Ovary (tissue), 9 donors: ENCODE data around the gene ASB8. TPM values are rescaled to one million over a fixed set of nuclear protein-coding genes. Genes with fewer than 3 reads are reported as not detected.

Experiments
- DNase-seq, 5 donors: peaks; one replicate each; pipeline ENCODE4 v3.0.0-alpha.2; 2019 to 2020
- H3K27ac ChIP-seq, 2 donors: fragments of 200-600 bp; one replicate each; pipeline versions ENCODE4 v1.5.1 to v1.8.0; 2019 to 2022
- H3K27me3 ChIP-seq: fragments of 200-600 bp; one replicate; pipeline ENCODE4 v1.8.0; 2022
- H3K36me3 ChIP-seq: fragments of 200-600 bp; sonication (generic); one replicate; pipeline ENCODE4 v1.5.1; 2019
- H3K4me1 ChIP-seq: one replicate; pipeline ENCODE4 v1.8.1; 2013; ENCODE audit warnings: mild to moderate bottlenecking, moderate library complexity; ENCODE audit not compliant: insufficient read depth
- H3K4me3 ChIP-seq: fragments of 200-600 bp; sonication (generic); one replicate; pipeline ENCODE4 v1.5.1; 2017
- H3K9me3 ChIP-seq, 2 donors: fragments of 200-600 bp in 1 of 2; sonication (generic) in 1 of 2; one replicate each; pipeline versions ENCODE4 v1.5.1 to v1.8.1; 2013 to 2019; ENCODE audit warnings: mild to moderate bottlenecking in 1 of 2, moderate library complexity in 1 of 2
- CTCF ChIP-seq, 3 donors: fragments of 450-650 bp in 2 of 3; fragments of 200-600 bp in 1 of 3; IDR thresholded peaks; one replicate each; pipeline versions ENCODE4 v1.5.1 to v1.8.0; 2016 to 2022; ENCODE audit warnings: antibody characterized with exemption in 3 of 3, mild to moderate bottlenecking in 1 of 3
- EP300 ChIP-seq: sonication (generic); formaldehyde crosslinking; IDR thresholded peaks from one replicate; pipeline ENCODE4 v1.6.1; 2017; ENCODE audit warnings: antibody characterized with exemption
- POLR2A ChIP-seq: fragments of 450-650 bp; IDR thresholded peaks from one replicate; pipeline ENCODE4 v1.6.1; 2017; ENCODE audit warnings: antibody characterized with exemption, mild to moderate bottlenecking, moderate library complexity
- WGBS, 3 donors: extraction: QIAGEN DNeasy Blood & Tissue Kit in 1 of 3; methylation state at CpG; one replicate each; pipeline versions ENCODE4 v1.1.5 to v1.1.7; 2013 to 2017; 5-methylcytosine and 5-hydroxymethylcytosine counted together
- intact Hi-C, 4 donors: fragments of 100-400 bp; cut with DNase I; formaldehyde crosslinking; loops; one replicate each; pipeline versions ENCODE4 v1.11.0 to v1.15.1; 2022 to 2023
- polyA plus RNA-seq, 2 donors: library from polyadenylated mRNA; stranded (reverse); fragments of 200-250 nt in 1 of 2; fragments of 350-450 nt in 1 of 2; fragmentation: Illumina TruSeq in 1 of 2; extraction: RNeasy Lipid Tissue Mini Kit (QIAGEN cat#74804) in 1 of 2; gene quantifications; one replicate each; pipeline ENCODE4 v1.2.3, GENCODE V29; 2013 to 2014
- total RNA-seq, 7 donors: library from RNA; depleted of rRNA in 2 of 7; stranded (reverse); fragments of >200 nt in 2 of 7; fragmentation: NEBNext Ultra II Directional in 3 of 7; extraction: Animal tissue kit (Norgen Biotek cat#: 25700) in 3 of 7; gene quantifications; one replicate each; pipeline versions ENCODE4 v1.1.0 to v1.2.4, GENCODE V29; 2016 to 2023
- donor health status: DM: no; HTN: no; CAD: no; lungs with moderate emphysema.
- donor health status: DM: no; HTN: no; CAD: no.
- donor health status: Bipolar disorder and iron deficiency.
- donor health status: DM: yes; HTN: yes; CAD: no.
- donor health status: DM: no; HTN: no; CAD: no.
- donor health status: DM: yes; HTN: yes; CAD: no.

ASB8 gene
- total and polyA plus RNA-seq, 9 donors, result 18.8 to 51.6 (median 29.4) TPM

- intact Hi-C loops, result loop anchor here in 2 of 4 donors (10.0 kb wide), 3 partner anchors 162 to 442 kb away; no protein-coding TSS in a partner anchor
- Histone ChIP-seq H3K4me3 (peak within 1 kb of the TSS; percentile 62), H3K4me1 (peaks cover 8% of the 10 kb centered on the region), H3K36me3 (no peaks in the 10 kb centered on the region), H3K9me3 (no peaks in the 10 kb centered on the region), H3K27me3 (no peaks in the 10 kb centered on the region), H3K27ac (no peak within 1 kb of the TSS)
- TF ChIP-seq POLR2A (peak; percentile 33), EP300 (no peak), CTCF (IDR thresholded peaks at IDR 0.05) (peak in 2 of 3 donors; percentile 38 to 58)
- DNase-seq, result peak; percentile 67 to 75 (median 74)
- WGBS, 3 donors, result 0 to 1% (median 1%) methylated on average over 37 to 61 of the region's 61 CpGs
These were observed 26.0 kb upstream of the ASB8 start, which contains the start of gene CCDC184 for GRCh38 chr12:48183091-48183875. TSS of gene CCDC184 (plus strand) at chr12:48183644. CDS start at chr12:48184123, 479 bp downstream.

- DNase-seq, result no peak
- intact Hi-C loops, result loop anchor here in 2 of 4 donors (10.0 kb wide), 3 partner anchors 162 to 442 kb away; no protein-coding TSS in a partner anchor
These were observed 25.3 kb upstream of the ASB8 start for GRCh38 chr12:48182631-48183030.

GRCh38 chr12:48180857-48181495 lies 23.7 kb upstream of the ASB8 start:
- no peak for DNase-seq
- H3K27me3 ChIP-seq, result no peaks in the 10 kb centered on the region
- WGBS, 3 donors, result 86 to 87% (median 86%) methylated on average over 2 of the region's 2 CpGs
- H3K4me1 ChIP-seq, result peaks cover 8% of the 10 kb centered on the region
- no peaks in the 10 kb centered on the region for H3K9me3 ChIP-seq
- no peak overlapping the region for H3K4me3 ChIP-seq
- no peak for TF ChIP-seq POLR2A
- TF ChIP-seq CTCF (IDR thresholded peaks at IDR 0.05), result no peak
- TF ChIP-seq EP300, result no peak
- H3K36me3 ChIP-seq, result no peaks in the 10 kb centered on the region
- no peak overlapping the region for H3K27ac ChIP-seq
- intact Hi-C loops, result loop anchor here in 2 of 4 donors (10.0 kb wide), 3 partner anchors 164 to 444 kb away; no protein-coding TSS in a partner anchor

More at GRCh38 chr12:48182631-48183030, 25.3 kb upstream of the ASB8 start:
- TF ChIP-seq EP300, result no peak
- TF ChIP-seq CTCF (IDR thresholded peaks at IDR 0.05), result no peak
- no peak for TF ChIP-seq POLR2A
- no peaks in the 10 kb centered on the region for H3K36me3 ChIP-seq
- H3K27me3 ChIP-seq, result no peaks in the 10 kb centered on the region
- no peaks in the 10 kb centered on the region for H3K9me3 ChIP-seq
- peaks cover 8% of the 10 kb centered on the region for H3K4me1 ChIP-seq
- no peak overlapping the region for H3K27ac ChIP-seq
- H3K4me3 ChIP-seq, result peak overlapping the region; percentile 62
- 2 to 4% (median 3%) methylated on average over 7 of the region's 7 CpGs for WGBS, 3 donors

- Histone ChIP-seq H3K9me3 (no peaks in the 10 kb centered on the region), H3K27ac (no peak overlapping the region), H3K36me3 (no peaks in the 10 kb centered on the region), H3K4me3 (no peak overlapping the region), H3K4me1 (peaks cover 8% of the 10 kb centered on the region), H3K27me3 (no peaks in the 10 kb centered on the region)
- intact Hi-C loops, result loop anchor here in 2 of 4 donors (10.0 kb wide), 3 partner anchors 164 to 444 kb away; no protein-coding TSS in a partner anchor
- 80 to 88% (median 86%) methylated on average over 1 of the region's 1 CpG for WGBS, 3 donors
- no peak for TF ChIP-seq EP300
- no peak for TF ChIP-seq POLR2A
- TF ChIP-seq CTCF (IDR thresholded peaks at IDR 0.05), result no peak
- DNase-seq, result no peak
These were observed 23.1 kb upstream of the ASB8 start for GRCh38 chr12:48180424-48180823.
